ENCODE measurements around the gene TMEM233.

GRCh38 chr12:119661882-119662281 is 68.3 kb downstream of the TMEM233 start:
- TF ChIP-seq CTCF (IDR thresholded peaks at IDR 0.05) (no peak), POLR2A (IDR thresholded peaks at IDR 0.05) (no peak)

Measured in Peyer's patch (tissue), 4 donors.